Skeletal muscle tissue (tissue), 4 donors: ENCODE results near the gene GRP. TPM values are rescaled to one million over a fixed set of nuclear protein-coding genes. Genes with fewer than 3 reads are reported as not detected.

Experiments
- H3K27ac ChIP-seq: one replicate; pipeline ENCODE4 v1.7.0; 2013; ENCODE audit warnings: mild to moderate bottlenecking, low read depth, low read length, inconsistent platforms
- H3K27me3 ChIP-seq, 3 donors: one replicate each; pipeline ENCODE4 v1.7.0; 2013; ENCODE audit warnings: low read length in 3 of 3; ENCODE audit not compliant: control insufficient read depth in 3 of 3, insufficient read depth in 3 of 3
- H3K36me3 ChIP-seq, 3 donors: one replicate each; pipeline ENCODE4 v1.7.0; 2013; ENCODE audit warnings: low read length in 3 of 3; ENCODE audit not compliant: control insufficient read depth in 3 of 3, insufficient read depth in 3 of 3
- H3K4me1 ChIP-seq, 3 donors: one replicate each; pipeline ENCODE4 v1.7.0; 2013; ENCODE audit warnings: low read length in 3 of 3, mild to moderate bottlenecking in 3 of 3; ENCODE audit not compliant: control insufficient read depth in 3 of 3, insufficient read depth in 3 of 3
- H3K4me3 ChIP-seq, 3 donors: one replicate each; pipeline ENCODE4 v1.7.0; 2013; ENCODE audit warnings: low read length in 3 of 3
- H3K9ac ChIP-seq, 3 donors: one replicate each; pipeline ENCODE4 v1.7.0; 2013; ENCODE audit warnings: low read length in 3 of 3, mild to moderate bottlenecking in 3 of 3, moderate library complexity in 2 of 3, low read depth in 1 of 3
- H3K9me3 ChIP-seq, 3 donors: one replicate each; pipeline ENCODE4 v1.7.0; 2013; ENCODE audit warnings: low read length in 3 of 3; ENCODE audit not compliant: control insufficient read depth in 3 of 3
- total RNA-seq: library from RNA; depleted of rRNA; stranded (reverse); fragments of >200 nt; gene quantifications from one replicate; pipeline ENCODE4 v1.2.3, GENCODE V29; 2014
- donor health status: Osteomylitis.

Gene GRP
- total RNA-seq, 1 donor from 2014 or later, result not detected

DNA sequence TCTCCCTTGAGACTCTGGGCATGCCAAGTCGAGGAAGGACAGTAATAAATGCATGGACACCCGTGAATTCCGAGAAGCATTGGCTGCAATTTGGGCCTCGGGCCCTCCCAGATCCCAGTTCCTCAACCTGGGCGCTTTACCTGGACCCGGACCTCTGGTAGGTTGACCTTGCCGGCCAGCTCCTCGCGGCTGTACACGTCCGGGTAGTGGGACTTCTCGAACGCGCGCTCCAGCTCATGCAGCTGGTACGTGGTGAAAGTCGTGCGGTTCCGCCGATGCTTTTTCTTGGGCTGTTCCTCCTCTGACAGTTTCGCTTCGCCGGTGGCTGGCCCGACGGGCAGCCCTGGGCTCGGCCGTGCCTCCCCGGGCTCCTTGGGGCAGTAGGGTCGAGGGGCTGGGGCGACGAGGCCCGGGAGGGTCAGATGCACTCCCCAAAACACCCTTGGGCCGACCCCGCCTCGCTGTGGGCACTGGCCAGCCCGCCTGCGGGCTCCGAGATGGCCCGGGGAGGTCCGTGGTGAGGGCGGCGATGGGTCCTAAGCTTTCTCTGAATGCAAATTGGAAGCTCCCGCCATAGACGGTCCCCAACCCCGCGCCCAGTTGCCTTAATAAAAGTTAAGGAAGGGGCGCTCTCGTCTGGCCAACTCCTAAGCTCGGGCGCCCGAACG lies 52.4 kb downstream of the GRP start:
- Histone ChIP-seq H3K27ac (no peak overlapping the region), H3K27me3 (peaks cover 91 to 96% (median 93%) of the 10 kb centered on the region in 3 donors)

GRCh38 chr18:59272891-59273758 lies 53.2 kb downstream of the GRP start, which contains the start of gene RAX:
Gene RAX, minus strand, starts transcription at chr18:59273454. Its CDS starts 248 bp downstream, at chr18:59273206.
- peaks cover 85 to 94% (median 88%) of the 10 kb centered on the region in 3 donors for H3K27me3 ChIP-seq
- no peaks in the 10 kb centered on the region for H3K36me3 ChIP-seq
- H3K27ac ChIP-seq, result no peak within 1 kb of the TSS
- no peak within 1 kb of the TSS for H3K9ac ChIP-seq
- H3K4me3 ChIP-seq, result peak within 1 kb of the TSS in 2 of 3 donors; percentile 30 to 45
- H3K9me3 ChIP-seq, result no peaks in the 10 kb centered on the region
- peaks cover 6 to 16% (median 10%) of the 10 kb centered on the region in 3 donors for H3K4me1 ChIP-seq

More for the DNA sequence above, 52.4 kb downstream of the GRP start:
- H3K4me1 ChIP-seq, result peaks cover 14 to 17% (median 14%) of the 10 kb centered on the region in 3 donors
- H3K9ac ChIP-seq, result no peak overlapping the region
- H3K36me3 ChIP-seq, result no peaks in the 10 kb centered on the region
- H3K9me3 ChIP-seq, result no peaks in the 10 kb centered on the region
- peak overlapping the region in 2 of 3 donors; percentile 30 to 45 for H3K4me3 ChIP-seq

DNA sequence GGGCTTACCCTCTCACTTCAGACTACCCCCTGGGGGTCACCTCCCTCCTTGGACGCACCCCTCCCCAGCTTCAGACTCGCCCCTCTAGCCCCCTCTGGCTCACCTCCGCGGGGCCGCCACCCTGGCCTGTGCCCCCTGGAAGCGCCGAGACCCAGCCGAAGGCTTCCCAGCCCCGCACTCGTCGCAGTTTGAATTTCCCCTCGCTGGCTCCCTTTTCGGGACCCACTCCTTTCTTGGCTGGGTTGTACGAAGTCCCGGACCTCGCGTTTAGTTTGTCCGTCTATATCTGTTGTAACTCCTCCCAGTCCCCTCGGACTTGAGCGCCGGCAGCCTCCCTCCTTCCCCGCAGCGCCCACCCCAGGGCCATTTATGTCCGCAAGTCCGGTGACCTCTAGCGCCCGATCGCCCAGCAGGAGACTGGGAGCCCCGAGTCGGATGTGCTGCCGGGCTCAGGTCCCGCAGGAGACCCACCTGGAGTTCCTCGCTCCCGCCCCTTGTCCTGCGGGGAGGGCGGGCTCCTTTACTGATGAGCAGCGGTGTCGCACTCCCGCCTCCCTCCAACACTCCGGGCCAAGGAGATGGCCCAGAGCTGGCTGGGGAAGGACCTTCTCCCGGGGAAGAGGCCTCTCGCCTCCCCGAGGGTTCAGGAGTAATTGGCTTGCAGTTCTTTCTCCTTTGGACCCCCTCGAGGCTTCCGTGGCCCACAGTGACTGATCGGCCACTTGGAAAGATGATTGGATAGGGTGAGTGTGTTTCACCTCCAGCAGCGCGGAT lies 54.0 kb downstream of the GRP start:
- H3K4me3 ChIP-seq, result no peak overlapping the region
- H3K27me3 ChIP-seq, result peaks cover 79 to 88% (median 79%) of the 10 kb centered on the region in 3 donors
- no peaks in the 10 kb centered on the region for H3K9me3 ChIP-seq
- no peak overlapping the region for H3K9ac ChIP-seq
- H3K4me1 ChIP-seq, result peaks cover 0 to 10% (median 8%) of the 10 kb centered on the region in 3 donors
- H3K36me3 ChIP-seq, result no peaks in the 10 kb centered on the region
- H3K27ac ChIP-seq, result no peak overlapping the region

GRCh38 chr18:59274533-59274928 lies 54.6 kb downstream of the GRP start:
- peaks cover 0 to 10% (median 8%) of the 10 kb centered on the region in 3 donors for H3K4me1 ChIP-seq
- no peak overlapping the region for H3K4me3 ChIP-seq
- H3K27me3 ChIP-seq, result peaks cover 76 to 84% (median 77%) of the 10 kb centered on the region in 3 donors
- no peaks in the 10 kb centered on the region for H3K9me3 ChIP-seq
- H3K9ac ChIP-seq, result no peak overlapping the region
- H3K36me3 ChIP-seq, result no peaks in the 10 kb centered on the region
- H3K27ac ChIP-seq, result no peak overlapping the region

DNA sequence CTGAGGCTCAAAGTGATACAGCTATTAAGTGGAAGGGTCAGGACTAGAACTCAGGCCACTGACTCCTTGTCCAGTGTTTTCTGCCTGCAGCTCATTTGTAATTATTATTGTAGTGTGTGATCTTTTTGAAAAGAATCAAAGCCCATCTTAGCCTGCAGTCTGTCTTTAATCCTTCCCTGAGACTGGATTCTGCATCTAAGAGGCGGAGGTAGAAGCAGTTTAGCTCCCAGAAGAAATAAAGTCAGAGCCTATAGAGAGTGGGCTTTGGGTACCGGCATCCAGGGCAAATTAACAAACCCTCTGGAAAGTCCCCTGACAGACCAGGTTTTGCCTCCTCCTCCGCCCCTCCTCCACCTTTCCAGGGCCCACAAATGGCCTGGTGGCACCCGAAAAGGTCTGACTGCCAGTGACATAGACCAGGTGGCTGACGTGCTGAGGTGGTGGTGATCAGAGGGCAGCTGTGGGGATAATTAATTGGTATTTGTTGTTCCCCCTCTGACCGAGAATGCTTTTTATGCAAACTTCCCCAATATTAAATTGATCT lies 55.5 kb downstream of the GRP start:
- no peak overlapping the region for H3K4me3 ChIP-seq
- peaks cover 0 to 10% (median 8%) of the 10 kb centered on the region in 3 donors for H3K4me1 ChIP-seq
- no peaks in the 10 kb centered on the region for H3K36me3 ChIP-seq
- H3K9me3 ChIP-seq, result no peaks in the 10 kb centered on the region
- no peak overlapping the region for H3K27ac ChIP-seq
- no peak overlapping the region for H3K9ac ChIP-seq
- peaks cover 67 to 83% (median 72%) of the 10 kb centered on the region in 3 donors for H3K27me3 ChIP-seq

- Histone ChIP-seq H3K9ac (no peak overlapping the region), H3K27ac (no peak overlapping the region), H3K4me1 (peaks cover 0 to 10% (median 8%) of the 10 kb centered on the region in 3 donors), H3K27me3 (peaks cover 62 to 79% (median 66%) of the 10 kb centered on the region in 3 donors), H3K9me3 (no peaks in the 10 kb centered on the region), H3K4me3 (no peak overlapping the region), H3K36me3 (no peaks in the 10 kb centered on the region)
Measured at GRCh38 chr18:59276047-59276446, 56.1 kb downstream of the GRP start.

GRCh38 chr18:59278793-59279192 lies 58.8 kb downstream of the GRP start:
- Histone ChIP-seq H3K36me3 (no peaks in the 10 kb centered on the region), H3K27ac (no peak overlapping the region), H3K9ac (no peak overlapping the region), H3K27me3 (peaks cover 43 to 62% (median 51%) of the 10 kb centered on the region in 3 donors), H3K4me1 (peaks cover 0 to 3% (median 0%) of the 10 kb centered on the region in 3 donors), H3K4me3 (no peak overlapping the region), H3K9me3 (no peaks in the 10 kb centered on the region)

DNA sequence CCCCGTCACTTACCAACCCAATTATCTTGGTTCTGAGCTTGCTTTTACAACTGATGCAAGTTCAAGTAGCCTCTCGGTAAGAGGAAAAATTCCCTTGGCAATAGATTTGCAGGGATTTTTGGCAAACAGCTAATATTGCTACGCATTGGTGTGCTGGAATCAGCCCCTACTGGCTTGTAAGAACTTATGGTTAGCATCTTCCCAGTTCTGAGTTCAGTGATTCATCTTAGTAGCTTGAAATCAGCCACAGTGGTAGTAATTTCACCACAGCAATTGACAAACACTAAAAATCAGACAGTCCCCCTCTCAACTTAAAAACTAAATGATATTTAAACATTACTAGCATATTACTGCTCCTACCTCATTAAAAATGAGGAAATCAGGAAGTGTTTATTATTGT lies 59.2 kb downstream of the GRP start:
- no peaks in the 10 kb centered on the region for H3K36me3 ChIP-seq

DNA sequence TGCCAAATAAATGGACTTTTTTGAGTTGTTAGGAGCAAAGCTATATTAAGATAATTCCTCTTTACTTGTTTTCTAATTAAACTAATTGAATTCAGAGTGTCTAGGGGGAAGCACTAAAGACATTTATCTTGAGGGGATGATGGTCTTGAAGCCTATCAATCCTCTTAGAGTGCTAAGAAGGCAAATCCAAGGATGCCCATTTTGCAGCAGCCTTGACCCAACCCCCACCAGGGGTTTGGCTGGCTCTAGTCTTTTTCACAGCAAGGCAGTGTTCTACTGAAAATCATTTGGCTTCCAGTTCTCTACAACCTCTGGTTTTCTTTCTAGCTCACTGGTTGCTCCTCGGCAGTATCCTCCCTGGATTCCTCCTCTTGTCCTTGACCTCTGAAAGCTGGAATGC lies 59.8 kb downstream of the GRP start:
- H3K9me3 ChIP-seq, result no peaks in the 10 kb centered on the region
- no peak overlapping the region for H3K27ac ChIP-seq
- H3K36me3 ChIP-seq, result no peaks in the 10 kb centered on the region
- H3K9ac ChIP-seq, result no peak overlapping the region
- H3K4me3 ChIP-seq, result no peak overlapping the region
- H3K27me3 ChIP-seq, result peaks cover 33 to 56% (median 45%) of the 10 kb centered on the region in 3 donors
- no peaks in the 10 kb centered on the region for H3K4me1 ChIP-seq

More for the DNA sequence above, 59.2 kb downstream of the GRP start:
- Histone ChIP-seq H3K27ac (no peak overlapping the region), H3K9me3 (no peaks in the 10 kb centered on the region), H3K27me3 (peaks cover 39 to 60% (median 48%) of the 10 kb centered on the region in 3 donors), H3K9ac (no peak overlapping the region), H3K4me3 (no peak overlapping the region), H3K4me1 (no peaks in the 10 kb centered on the region)
